Posterior vena cava (tissue), 2 donors: ENCODE data around the gene MRPL10. TPM values are rescaled to one million over a fixed set of nuclear protein-coding genes. Genes with fewer than 3 reads are reported as not detected.
A peak's percentile ranks its signal among the peaks of the same experiment; 100 is the strongest.

Source experiments
- DNase-seq: peaks from one replicate; pipeline ENCODE4 v3.0.0-alpha.2; 2020; ENCODE audit warnings: low spot score
- intact Hi-C, 2 donors: fragments of 100-400 bp; cut with DNase I; formaldehyde crosslinking; loops; one replicate each; pipeline versions ENCODE4 v1.14.1 to v1.14.2; 2022 to 2023
- total RNA-seq, 2 donors: library from RNA; stranded (reverse); fragmentation: NEBNext Ultra II Directional; extraction: Animal tissue kit (Norgen Biotek cat#: 25700); gene quantifications; one replicate each; pipeline ENCODE4 v1.2.1, GENCODE V29; 2021
- donor health status: DM: yes; HTN: yes; CAD: no.
- donor health status: DM: yes; HTN: yes; CAD: no.

MRPL10 gene
- total RNA-seq, 2 donors from 2014 or later, result 23.9 to 28.6 TPM

- intact Hi-C loops, result no loop called here
- DNase-seq, result peak; percentile 58
Observed at GRCh38 chr17:47806026-47806912, 25.1 kb downstream of the MRPL10 start.

DNA sequence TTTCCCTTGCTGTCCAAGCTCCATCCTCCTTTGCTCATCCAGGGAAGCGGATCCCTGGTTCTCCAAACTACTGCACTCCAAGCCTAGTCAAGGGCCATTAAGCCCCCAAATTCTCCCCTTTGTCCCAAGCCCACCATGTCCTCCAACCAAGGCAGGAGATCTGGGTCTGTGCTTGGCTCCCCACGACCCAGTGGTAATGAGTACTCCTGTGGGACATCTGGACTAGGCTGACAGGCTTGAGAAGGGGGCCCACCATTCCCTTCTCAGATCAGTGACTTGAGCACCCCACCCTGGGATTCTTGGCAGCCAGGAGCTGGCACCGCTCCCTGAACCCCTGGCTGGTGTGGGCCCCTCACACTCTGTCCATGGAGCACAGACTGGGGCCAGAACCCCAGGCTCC, 26.9 kb downstream of the MRPL10 start:
- intact Hi-C loops, result no loop called here

DNA sequence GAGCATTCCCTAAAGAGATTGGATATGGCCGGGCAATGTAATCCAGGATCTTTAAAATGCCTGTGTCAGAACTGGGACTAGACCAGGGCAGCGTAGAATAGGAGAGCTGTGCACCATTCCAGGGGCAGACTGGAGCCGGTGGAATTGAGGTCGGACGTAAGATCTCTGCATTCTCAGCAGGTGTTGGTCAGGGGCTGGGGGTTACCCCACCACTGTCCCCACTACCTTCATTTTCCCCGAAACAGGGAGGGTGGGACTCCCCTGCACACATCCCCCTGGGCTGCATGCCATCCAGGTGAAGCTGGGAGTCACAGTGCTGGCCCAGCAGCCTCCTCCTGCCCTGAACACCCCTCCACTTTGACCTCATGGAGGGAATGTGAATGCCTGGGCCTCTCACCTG, 27.6 kb downstream of the MRPL10 start:
- DNase-seq, result peak; percentile 31
- intact Hi-C loops, result no loop called here

More for the DNA sequence above, 26.9 kb downstream of the MRPL10 start:
- peak; percentile 51 for DNase-seq

GRCh38 chr17:47803201-47803600, 28.1 kb downstream of the MRPL10 start:
- peak; percentile 14 for DNase-seq
- intact Hi-C loops, result no loop called here

DNA sequence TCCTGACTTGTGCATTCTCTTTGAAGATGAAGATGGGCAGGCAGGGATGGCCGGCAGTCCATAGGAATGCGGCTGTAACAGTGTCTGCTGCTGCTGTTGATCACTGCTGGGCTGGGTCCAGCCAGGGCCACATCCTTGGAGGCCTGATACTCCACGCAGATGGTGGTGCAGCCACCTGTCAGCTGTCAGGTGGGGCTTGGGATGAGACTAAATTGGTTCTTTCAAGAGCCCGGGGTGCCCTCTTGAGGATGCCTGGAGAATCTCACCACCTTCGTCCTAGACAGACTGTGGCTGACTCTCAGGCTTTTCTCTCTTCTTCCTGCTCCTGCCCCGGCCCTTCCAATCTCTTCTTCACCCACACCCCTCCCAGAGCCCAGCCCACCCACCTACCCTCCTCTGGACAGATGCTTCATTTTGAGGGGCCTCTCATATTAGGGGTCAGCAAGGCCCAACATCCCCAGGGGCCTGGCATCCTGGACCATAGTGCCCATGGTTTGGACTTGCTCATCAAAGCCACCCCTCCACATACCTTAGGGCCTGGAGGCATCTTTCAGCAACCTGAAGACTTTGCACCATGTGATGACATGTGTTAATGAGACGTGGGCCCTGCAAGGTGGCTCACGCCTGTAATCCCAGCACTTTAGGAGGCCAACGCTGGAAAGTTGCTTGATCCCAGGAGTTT, 28.9 kb downstream of the MRPL10 start:
- intact Hi-C loops, result no loop called here
- peak; percentile 78 for DNase-seq

DNA sequence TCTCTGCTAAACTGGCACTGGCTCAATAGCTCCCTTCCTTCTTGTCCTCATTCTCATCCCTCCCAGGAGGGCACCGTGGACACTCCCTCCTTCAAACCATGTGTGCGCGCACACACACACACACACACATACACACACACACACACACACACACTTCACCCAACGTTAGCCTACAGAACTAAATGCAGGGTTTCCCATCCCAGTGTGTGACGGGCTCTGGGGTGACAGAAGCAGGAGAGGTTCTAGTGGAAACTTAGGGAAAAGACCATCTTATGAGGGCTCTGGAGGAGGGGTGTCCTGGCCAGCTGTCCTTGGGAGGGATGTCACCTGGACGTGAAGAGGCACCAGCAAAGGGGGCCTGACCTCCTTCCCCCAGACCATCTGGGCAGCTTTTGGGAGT, 29.4 kb downstream of the MRPL10 start:
- no peak for DNase-seq
- intact Hi-C loops, result no loop called here

GRCh38 chr17:47801176-47801765, 30.1 kb downstream of the MRPL10 start:
- no peak for DNase-seq
- intact Hi-C loops, result no loop called here

DNA sequence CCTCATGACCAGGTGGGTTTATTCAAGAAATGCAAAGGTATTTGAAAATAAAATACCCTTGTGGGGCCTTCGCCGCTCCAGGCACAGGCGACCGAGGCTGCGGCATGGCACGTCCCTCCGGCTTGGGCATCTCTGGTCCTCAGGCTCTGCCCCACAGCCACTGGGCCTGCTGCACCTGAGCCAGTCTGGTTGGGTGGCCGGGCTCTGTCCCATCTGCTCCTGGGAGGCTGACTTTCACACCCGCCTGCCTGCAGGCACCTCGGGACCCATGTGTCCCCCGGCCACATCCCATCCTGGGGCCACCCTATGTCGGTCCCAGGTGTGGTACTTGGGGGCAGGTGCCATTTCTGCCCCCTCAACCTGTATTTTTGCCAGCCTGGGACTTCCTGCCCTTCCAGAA, 30.7 kb downstream of the MRPL10 start:
- intact Hi-C loops, result no loop called here
- peak; percentile 69 for DNase-seq

DNA sequence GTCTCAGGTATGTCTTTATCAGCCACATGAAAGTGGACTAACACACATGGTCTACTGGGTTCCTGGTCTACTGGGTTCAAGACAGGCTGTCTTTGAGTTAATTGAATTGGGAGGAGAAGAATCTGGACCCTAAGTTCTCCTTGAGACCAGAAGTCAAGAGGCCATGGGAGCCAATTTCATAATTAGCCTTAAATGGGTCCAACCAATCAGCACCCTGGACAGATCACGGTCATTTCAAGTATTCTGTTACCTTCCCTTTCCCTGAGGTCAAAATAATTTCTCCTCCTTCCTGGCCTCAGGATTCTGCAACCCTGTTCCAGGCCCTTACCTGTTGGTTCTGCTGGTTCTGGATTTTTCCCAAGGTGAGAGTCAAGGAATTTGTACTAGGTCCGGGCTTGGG, 33.5 kb downstream of the MRPL10 start:
- intact Hi-C loops, result no loop called here
- no peak for DNase-seq

DNA sequence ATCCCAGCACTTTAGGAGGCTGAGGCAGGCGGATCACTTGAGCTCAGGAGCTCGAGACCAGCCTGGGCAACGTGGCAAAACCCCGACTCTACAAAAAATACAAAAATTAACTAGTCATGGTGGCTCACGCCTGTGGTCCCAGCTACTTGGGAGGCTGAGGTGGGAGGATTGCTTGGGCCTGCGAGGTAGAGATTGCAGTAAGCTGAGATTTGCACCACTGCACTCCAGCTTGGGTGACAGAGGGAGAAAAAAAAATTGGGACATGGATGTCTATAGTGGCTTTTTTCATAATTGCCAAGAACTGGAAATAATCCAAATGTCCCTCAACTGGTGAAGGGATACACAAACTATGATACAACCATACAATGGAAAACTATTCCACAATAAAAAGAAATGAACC, 38.4 kb downstream of the MRPL10 start:
- intact Hi-C loops, result no loop called here
- DNase-seq, result no peak

GRCh38 chr17:47792457-47792856, 38.9 kb downstream of the MRPL10 start:
- intact Hi-C loops, result no loop called here
- DNase-seq, result no peak

GRCh38 chr17:47791025-47791424, 40.3 kb downstream of the MRPL10 start:
- intact Hi-C loops, result no loop called here
- no peak for DNase-seq

GRCh38 chr17:47789611-47790561, 41.5 kb downstream of the MRPL10 start:
- intact Hi-C loops, result no loop called here
- no peak for DNase-seq

- intact Hi-C loops, result no loop called here
- no peak for DNase-seq
Observed at GRCh38 chr17:47785538-47786123, 45.7 kb downstream of the MRPL10 start.

GRCh38 chr17:47781397-47781796, 49.9 kb downstream of the MRPL10 start:
- DNase-seq, result no peak
- intact Hi-C loops, result no loop called here

DNA sequence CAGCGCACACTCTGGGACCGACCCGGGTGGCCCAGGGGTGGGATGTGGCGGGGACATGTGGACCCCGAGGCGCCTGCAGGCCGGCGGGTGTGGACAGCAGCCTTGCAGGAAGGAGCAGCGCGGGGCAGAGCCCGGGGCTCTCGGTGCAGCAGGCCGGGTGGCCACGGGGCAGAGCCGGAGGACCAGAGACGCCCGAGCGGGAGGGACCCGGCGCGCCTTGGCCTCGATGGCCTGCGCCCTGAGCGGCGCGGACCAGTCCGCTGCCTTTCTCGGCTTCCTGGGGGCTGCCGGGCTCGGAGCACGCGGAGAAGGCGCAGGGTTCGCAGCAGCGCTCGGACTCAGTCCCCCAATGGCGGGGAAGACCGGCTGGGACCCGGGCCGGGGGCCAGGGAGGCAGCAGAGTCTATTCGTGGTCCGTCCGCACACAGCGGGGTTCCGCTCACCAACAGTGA, 53.1 kb downstream of the MRPL10 start:
- intact Hi-C loops, result no loop called here
- no peak for DNase-seq

- DNase-seq, result no peak
- intact Hi-C loops, result no loop called here
Observed at GRCh38 chr17:47776330-47777197, 54.8 kb downstream of the MRPL10 start.
